Stimulated activated CD4-positive, alpha-beta T cell treated with anti-CD3 and anti-CD28 coated beads, TNF-alpha, amount 100 ng/mL, for 48 hours (primary cell): Measurements from ENCODE around the gene BICC1.
"Not testable (repeated sequence)": the region's sequence is repeated elsewhere in the genome, so short reads cannot be mapped to it uniquely, and the experiment has no call there.

ENCODE experiments used
- DNase-seq, 3 donors: peaks; one replicate each; pipeline ENCODE4 v3.0.0-alpha.2; 2020; ENCODE audit warnings: low read depth in 3 of 3

BICC1 gene

GRCh38 chr10:58827381-58827780 lies 314.7 kb downstream of the BICC1 start:
- DNase-seq: no peak

- DNase-seq: no peak
These were observed 317.2 kb downstream of the BICC1 start for GRCh38 chr10:58829839-58830238.

GRCh38 chr10:58830697-58831096 lies 318.0 kb downstream of the BICC1 start:
- no peak for DNase-seq

GRCh38 chr10:58833771-58834561 lies 321.3 kb downstream of the BICC1 start:
- DNase-seq: no peak

- DNase-seq: no peak
These were observed 323.6 kb downstream of the BICC1 start for GRCh38 chr10:58836176-58836700.

GRCh38 chr10:58836991-58837575 lies 324.4 kb downstream of the BICC1 start:
- DNase-seq: no peak

- DNase-seq: no peak
These were observed 325.2 kb downstream of the BICC1 start for GRCh38 chr10:58837826-58838225.

GRCh38 chr10:58838561-58839208 lies 326.0 kb downstream of the BICC1 start:
- no peak for DNase-seq

GRCh38 chr10:58839771-58840170 lies 327.1 kb downstream of the BICC1 start:
- DNase-seq: no peak

- DNase-seq: no peak
These were observed 328.3 kb downstream of the BICC1 start for GRCh38 chr10:58840840-58841435.

GRCh38 chr10:58842860-58843376 lies 330.2 kb downstream of the BICC1 start:
- no peak for DNase-seq

- no peak for DNase-seq
These were observed 331.1 kb downstream of the BICC1 start for GRCh38 chr10:58843760-58844159.

- DNase-seq: no peak
These were observed 332.0 kb downstream of the BICC1 start for GRCh38 chr10:58844680-58845079.

- no peak for DNase-seq
These were observed 334.2 kb downstream of the BICC1 start for GRCh38 chr10:58846856-58847255.

GRCh38 chr10:58851606-58852005 lies 338.9 kb downstream of the BICC1 start:
- no peak for DNase-seq

GRCh38 chr10:58853668-58854067 lies 341.0 kb downstream of the BICC1 start:
- no peak for DNase-seq

GRCh38 chr10:58854811-58855210 lies 342.1 kb downstream of the BICC1 start:
- DNase-seq: no peak

- DNase-seq: no peak
These were observed 344.0 kb downstream of the BICC1 start for GRCh38 chr10:58856508-58857240.

- no peak for DNase-seq
These were observed 344.7 kb downstream of the BICC1 start for GRCh38 chr10:58857251-58857805.

GRCh38 chr10:58858123-58858522 lies 345.5 kb downstream of the BICC1 start:
- not testable (repeated sequence) for DNase-seq

GRCh38 chr10:58859526-58859925 lies 346.9 kb downstream of the BICC1 start:
- DNase-seq: no peak
